Measurements from ENCODE around the gene CLSTN2. TPM values are rescaled to one million over a fixed set of nuclear protein-coding genes. Genes with fewer than 3 reads are reported as not detected.

Gene CLSTN2
- total RNA-seq, 4 donors from 2014 or later, result 13.4 to 21.3 (median 19.4) TPM

- Histone ChIP-seq H3K4me3 (peak overlapping the region; percentile 34 to 70 (median 50)), H3K36me3 (no peaks in the 10 kb centered on the region), H3K27me3 (peaks cover 0 to 28% of the 10 kb centered on the region in 2 donors), H3K9me3 (no peaks in the 10 kb centered on the region), H3K4me1 (peaks cover 0 to 38% (median 12%) of the 10 kb centered on the region in 4 donors), H3K27ac (no peak overlapping the region)
- WGBS, 2 donors, result 4 to 6% methylated on average over 24 to 39 of the region's 42 CpGs
- DNase-seq (ENCODE audit: low spot score in 2 of 2), result peak; percentile 17 to 36
- TF ChIP-seq CTCF (IDR thresholded peaks at IDR 0.05) (no peak), POLR2A (IDR thresholded peaks at IDR 0.05) (no peak), EP300 (IDR thresholded peaks at IDR 0.05) (no peak)
Observed at GRCh38 chr3:139935866-139936817, 1.2 kb downstream of the CLSTN2 start.

- no peak overlapping the region for H3K27ac ChIP-seq
- peaks cover 0 to 28% of the 10 kb centered on the region in 2 donors for H3K27me3 ChIP-seq
- H3K36me3 ChIP-seq, result no peaks in the 10 kb centered on the region
- peak; percentile 33 to 64 for DNase-seq (ENCODE audit: low spot score in 2 of 2)
- H3K4me1 ChIP-seq, result peaks cover 0 to 38% (median 12%) of the 10 kb centered on the region in 4 donors
- H3K4me3 ChIP-seq, result no peak overlapping the region
- TF ChIP-seq EP300 (IDR thresholded peaks at IDR 0.05) (no peak), POLR2A (IDR thresholded peaks at IDR 0.05) (no peak), CTCF (IDR thresholded peaks at IDR 0.05) (peak; percentile 50 to 69 (median 53))
- no peaks in the 10 kb centered on the region for H3K9me3 ChIP-seq
- 10 to 12% methylated on average over 8 of the region's 8 CpGs for WGBS, 2 donors
Observed at GRCh38 chr3:139937674-139938279, 2.8 kb downstream of the CLSTN2 start.

- 89 to 93% methylated on average over 2 of the region's 2 CpGs for WGBS, 2 donors
- no peak for TF ChIP-seq EP300 (IDR thresholded peaks at IDR 0.05)
- no peak for TF ChIP-seq CTCF (IDR thresholded peaks at IDR 0.05)
- no peak for TF ChIP-seq POLR2A (IDR thresholded peaks at IDR 0.05)
- Histone ChIP-seq H3K27me3 (peaks cover 0 to 23% of the 10 kb centered on the region in 2 donors), H3K4me3 (no peak overlapping the region), H3K9me3 (no peaks in the 10 kb centered on the region), H3K27ac (no peak overlapping the region), H3K4me1 (peaks cover 0 to 34% (median 10%) of the 10 kb centered on the region in 4 donors), H3K36me3 (no peaks in the 10 kb centered on the region)
- DNase-seq (ENCODE audit: low spot score in 2 of 2), result no peak
Observed at GRCh38 chr3:139939681-139940190, 4.8 kb downstream of the CLSTN2 start.

GRCh38 chr3:139940622-139941021 lies 5.6 kb downstream of the CLSTN2 start:
- Histone ChIP-seq H3K27me3 (peaks cover 0 to 18% of the 10 kb centered on the region in 2 donors), H3K27ac (no peak overlapping the region)
- DNase-seq (ENCODE audit: low spot score in 2 of 2), result no peak

More at GRCh38 chr3:139940622-139941021, 5.6 kb downstream of the CLSTN2 start:
- Histone ChIP-seq H3K4me1 (peaks cover 0 to 25% (median 7%) of the 10 kb centered on the region in 4 donors), H3K36me3 (no peaks in the 10 kb centered on the region), H3K4me3 (no peak overlapping the region), H3K9me3 (no peaks in the 10 kb centered on the region)
- TF ChIP-seq EP300 (IDR thresholded peaks at IDR 0.05) (no peak), POLR2A (IDR thresholded peaks at IDR 0.05) (no peak), CTCF (IDR thresholded peaks at IDR 0.05) (no peak)
- WGBS, 2 donors, result 56 to 63% methylated on average over 1 of the region's 1 CpG

Measured in tibial nerve (tissue), 4 donors.